Lung (tissue), 12 donors: ENCODE measurements around the gene TDRD7. TPM values are rescaled to one million over a fixed set of nuclear protein-coding genes. Genes with fewer than 3 reads are reported as not detected.

Experiments used
- ATAC-seq: fragments of 200-7000 bp; cut with Tn5 transposase; one replicate; pipeline ENCODE4 v1.9.1; 2020; ENCODE audit warnings: moderate number of reproducible peaks; ENCODE audit not compliant: insufficient read depth, low FRiP score
- DNase-seq, 3 donors: peaks; one replicate each; pipeline ENCODE4 v3.0.0-alpha.2; 2013 to 2017
- H3K27ac ChIP-seq, 2 donors: one replicate each; pipeline ENCODE4 v1.5.1; 2013; ENCODE audit warnings: mild to moderate bottlenecking in 2 of 2, moderate library complexity in 2 of 2, control low read depth in 1 of 2, inconsistent platforms in 1 of 2, low read depth in 1 of 2, low read length in 1 of 2
- H3K27me3 ChIP-seq, 3 donors: one replicate each; pipeline ENCODE4 v1.5.1; 2013; ENCODE audit warnings: low read length in 2 of 3; ENCODE audit not compliant: control insufficient read depth in 3 of 3, insufficient read depth in 3 of 3
- H3K36me3 ChIP-seq, 4 donors: one replicate each; pipeline ENCODE4 v1.5.1; 2013; ENCODE audit warnings: low read length in 4 of 4, mild to moderate bottlenecking in 1 of 4, moderate library complexity in 1 of 4; ENCODE audit not compliant: control insufficient read depth in 4 of 4, insufficient read depth in 4 of 4
- H3K4me1 ChIP-seq, 5 donors: one replicate each; pipeline ENCODE4 v1.5.1; 2013; ENCODE audit warnings: low read length in 5 of 5, mild to moderate bottlenecking in 2 of 5, moderate library complexity in 1 of 5; ENCODE audit not compliant: control insufficient read depth in 5 of 5, insufficient read depth in 5 of 5
- H3K4me3 ChIP-seq: one replicate; pipeline ENCODE4 v1.5.1; 2013; ENCODE audit warnings: mild to moderate bottlenecking, control low read depth, moderate library complexity
- H3K9ac ChIP-seq, 2 donors: one replicate each; pipeline ENCODE4 v1.5.1; 2013; ENCODE audit warnings: low read length in 2 of 2, control low read depth in 1 of 2; ENCODE audit not compliant: insufficient read depth in 1 of 2
- H3K9me3 ChIP-seq, 4 donors: one replicate each; pipeline ENCODE4 v1.5.1; 2013; ENCODE audit warnings: low read length in 3 of 4, mild to moderate bottlenecking in 1 of 4, moderate library complexity in 1 of 4; ENCODE audit not compliant: control insufficient read depth in 4 of 4, insufficient read depth in 3 of 4
- WGBS, 2 donors: extraction: QIAGEN DNeasy Blood & Tissue Kit; methylation state at CpG; one replicate each; pipeline ENCODE4 v1.1.7; 2013; 5-methylcytosine and 5-hydroxymethylcytosine counted together
- polyA plus RNA-seq, 2 donors: library from polyadenylated mRNA; stranded (reverse); fragments of 200-250 nt; gene quantifications; one replicate each; pipeline ENCODE4 v1.2.1, GENCODE V29; 2013
- total RNA-seq, 2 donors: library from RNA; depleted of rRNA in 1 of 2; stranded (reverse); fragments of >200 nt in 1 of 2; gene quantifications; one replicate each; pipeline ENCODE4 v1.2.1, GENCODE V29; 2014 to 2021
- TF ChIP-seq, protein P1 (sequence below): IDR thresholded peaks from 2 replicates; pipeline ENCODE4 v1.5.1; 2012; ENCODE audit warnings: mild to moderate bottlenecking; ENCODE audit errors: control extremely low read depth, extremely low read depth
- donor health status: control.
- donor health status: control.
- donor health status: Bipolar disorder and iron deficiency.
- donor health status: healthy.
- donor health status: DM: yes; HTN: yes; CAD: no.

TDRD7 gene
- total and polyA plus RNA-seq, 4 donors = 6.8 to 13.3 (median 11.7) TPM

DNA sequence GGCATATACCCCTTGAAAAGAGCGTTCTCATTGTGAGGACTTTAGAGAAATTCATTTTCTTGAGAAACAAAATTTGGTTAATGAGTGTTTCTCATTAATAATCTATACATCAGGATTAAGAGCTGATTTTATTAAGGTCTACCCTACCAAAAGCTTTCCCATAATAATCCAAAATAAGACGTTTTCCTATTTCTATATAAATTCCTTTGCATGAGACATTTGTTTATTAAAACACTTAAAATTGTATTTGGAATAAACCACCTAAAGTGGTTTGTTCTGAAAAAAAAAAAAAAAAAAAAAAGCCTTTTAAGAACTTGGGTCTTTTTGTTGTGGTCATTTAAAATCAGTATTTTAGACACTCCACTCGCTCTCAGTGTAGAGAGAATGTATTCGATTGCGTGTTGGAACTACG is 88.9 kb downstream of the TDRD7 start:
- no peak for DNase-seq
- WGBS, 2 donors = 12 to 17% methylated on average over 6 of the region's 6 CpGs
- Histone ChIP-seq H3K27me3 (peaks cover 0 to 61% (median 53%) of the 10 kb centered on the region in 3 donors), H3K4me1 (peaks cover 0 to 10% (median 8%) of the 10 kb centered on the region in 5 donors), H3K4me3 (peak overlapping the region; percentile 50), H3K27ac (no peak overlapping the region), H3K9me3 (no peaks in the 10 kb centered on the region), H3K9ac (no peak overlapping the region), H3K36me3 (peaks cover 0 to 6% (median 3%) of the 10 kb centered on the region in 4 donors)
- ATAC-seq = no peak
- TF ChIP-seq, protein P1, sequence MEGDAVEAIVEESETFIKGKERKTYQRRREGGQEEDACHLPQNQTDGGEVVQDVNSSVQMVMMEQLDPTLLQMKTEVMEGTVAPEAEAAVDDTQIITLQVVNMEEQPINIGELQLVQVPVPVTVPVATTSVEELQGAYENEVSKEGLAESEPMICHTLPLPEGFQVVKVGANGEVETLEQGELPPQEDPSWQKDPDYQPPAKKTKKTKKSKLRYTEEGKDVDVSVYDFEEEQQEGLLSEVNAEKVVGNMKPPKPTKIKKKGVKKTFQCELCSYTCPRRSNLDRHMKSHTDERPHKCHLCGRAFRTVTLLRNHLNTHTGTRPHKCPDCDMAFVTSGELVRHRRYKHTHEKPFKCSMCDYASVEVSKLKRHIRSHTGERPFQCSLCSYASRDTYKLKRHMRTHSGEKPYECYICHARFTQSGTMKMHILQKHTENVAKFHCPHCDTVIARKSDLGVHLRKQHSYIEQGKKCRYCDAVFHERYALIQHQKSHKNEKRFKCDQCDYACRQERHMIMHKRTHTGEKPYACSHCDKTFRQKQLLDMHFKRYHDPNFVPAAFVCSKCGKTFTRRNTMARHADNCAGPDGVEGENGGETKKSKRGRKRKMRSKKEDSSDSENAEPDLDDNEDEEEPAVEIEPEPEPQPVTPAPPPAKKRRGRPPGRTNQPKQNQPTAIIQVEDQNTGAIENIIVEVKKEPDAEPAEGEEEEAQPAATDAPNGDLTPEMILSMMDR = no peak

DNA sequence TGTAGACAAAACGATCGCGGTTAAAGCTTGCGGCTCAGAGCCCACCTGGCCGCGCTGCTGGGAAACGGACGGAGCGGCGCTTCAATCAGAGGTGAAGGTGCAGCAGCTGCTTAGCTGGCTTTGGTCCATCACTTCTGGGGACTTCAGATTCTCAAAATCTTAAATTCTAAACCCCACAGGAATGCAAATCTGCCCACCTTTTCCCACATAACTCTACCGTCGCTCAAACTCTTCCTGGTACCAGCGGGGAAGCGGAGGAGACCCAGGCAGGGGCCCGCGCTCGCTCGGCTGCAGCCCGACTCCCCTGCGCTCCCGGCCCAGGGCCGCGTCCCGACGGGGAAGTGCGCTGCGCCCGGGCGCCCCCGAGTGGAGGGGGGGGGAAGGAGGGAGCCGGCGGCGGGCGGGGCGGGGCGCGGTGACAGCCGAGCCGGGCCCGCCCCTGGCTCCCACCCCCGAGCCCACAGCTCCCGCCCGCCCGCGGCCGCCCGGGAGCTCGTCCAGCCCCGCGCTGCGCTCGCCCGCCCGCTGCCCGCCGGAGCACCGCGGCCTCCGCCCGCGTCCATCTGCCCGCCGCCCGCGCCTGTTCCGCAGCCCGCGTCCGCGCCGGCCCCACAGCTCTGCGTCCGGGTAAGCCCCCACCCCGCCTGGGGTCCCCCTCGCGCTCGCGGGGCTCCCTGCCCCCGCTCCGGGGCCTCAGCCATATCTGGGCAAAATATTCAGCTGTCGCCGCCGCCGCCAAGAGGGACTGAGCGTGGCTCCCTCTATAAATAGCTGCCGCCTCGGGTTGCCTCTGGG is 89.5 kb downstream of the TDRD7 start, which contains the start of gene TMOD1:
Gene TMOD1, plus strand, starts transcription at position 490 of the 795 bp plus-strand sequence. CDS start 22,523 bp downstream, outside the sequence.
- Histone ChIP-seq H3K27ac (peak within 1 kb of the TSS; percentile 52 to 93), H3K36me3 (peaks cover 0 to 2% (median under 1%) of the 10 kb centered on the region in 4 donors), H3K9ac (no peak within 1 kb of the TSS), H3K27me3 (peaks cover 0 to 67% (median 59%) of the 10 kb centered on the region in 3 donors), H3K9me3 (no peaks in the 10 kb centered on the region), H3K4me1 (peaks cover 0 to 10% (median 8%) of the 10 kb centered on the region in 5 donors), H3K4me3 (peak within 1 kb of the TSS; percentile 66)
- peak; percentile 88 for ATAC-seq
- TF ChIP-seq, protein P1 = no peak
- peak; percentile 18 to 45 (median 27) for DNase-seq
- 0 to 1% methylated on average over 32 to 87 of the region's 87 CpGs for WGBS, 2 donors

DNA sequence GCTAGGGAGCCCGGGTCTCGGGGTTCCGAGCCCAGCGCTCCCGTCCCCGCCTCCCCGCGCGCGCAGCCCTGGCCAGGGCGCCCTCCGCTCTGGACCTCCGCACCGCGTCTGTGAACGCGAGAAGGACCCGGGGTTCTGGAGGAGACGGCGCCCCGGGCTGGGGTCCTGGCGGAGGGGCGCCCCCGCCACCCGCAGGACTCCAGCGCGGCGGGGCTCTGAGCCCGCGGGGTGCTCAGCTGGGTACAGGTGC is 90.0 kb downstream of the TDRD7 start:
- 1% methylated on average over 29 to 30 of the region's 30 CpGs for WGBS, 2 donors
- Histone ChIP-seq H3K27me3 (peaks cover 0 to 70% (median 60%) of the 10 kb centered on the region in 3 donors), H3K27ac (peak overlapping the region in 1 of 2 donors; percentile 93), H3K9ac (no peak overlapping the region), H3K36me3 (no peaks in the 10 kb centered on the region), H3K9me3 (no peaks in the 10 kb centered on the region), H3K4me1 (peaks cover 0 to 10% (median 8%) of the 10 kb centered on the region in 5 donors), H3K4me3 (peak overlapping the region; percentile 66)
- DNase-seq (no peak), ATAC-seq (peak; percentile 4)
- TF ChIP-seq, protein P1 = no peak
